ENCODE data around the gene DHH.

The DHH gene

GRCh38 chr12:49037947-49038237 lies 56.7 kb downstream of the DHH start:
- H3K27ac ChIP-seq = no peak overlapping the region
- TF ChIP-seq, protein P1, sequence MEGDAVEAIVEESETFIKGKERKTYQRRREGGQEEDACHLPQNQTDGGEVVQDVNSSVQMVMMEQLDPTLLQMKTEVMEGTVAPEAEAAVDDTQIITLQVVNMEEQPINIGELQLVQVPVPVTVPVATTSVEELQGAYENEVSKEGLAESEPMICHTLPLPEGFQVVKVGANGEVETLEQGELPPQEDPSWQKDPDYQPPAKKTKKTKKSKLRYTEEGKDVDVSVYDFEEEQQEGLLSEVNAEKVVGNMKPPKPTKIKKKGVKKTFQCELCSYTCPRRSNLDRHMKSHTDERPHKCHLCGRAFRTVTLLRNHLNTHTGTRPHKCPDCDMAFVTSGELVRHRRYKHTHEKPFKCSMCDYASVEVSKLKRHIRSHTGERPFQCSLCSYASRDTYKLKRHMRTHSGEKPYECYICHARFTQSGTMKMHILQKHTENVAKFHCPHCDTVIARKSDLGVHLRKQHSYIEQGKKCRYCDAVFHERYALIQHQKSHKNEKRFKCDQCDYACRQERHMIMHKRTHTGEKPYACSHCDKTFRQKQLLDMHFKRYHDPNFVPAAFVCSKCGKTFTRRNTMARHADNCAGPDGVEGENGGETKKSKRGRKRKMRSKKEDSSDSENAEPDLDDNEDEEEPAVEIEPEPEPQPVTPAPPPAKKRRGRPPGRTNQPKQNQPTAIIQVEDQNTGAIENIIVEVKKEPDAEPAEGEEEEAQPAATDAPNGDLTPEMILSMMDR (conservative IDR thresholded peaks at IDR 0.05) = no peak
- TF ChIP-seq ZFX (IDR thresholded peaks at IDR 0.05) = no peak

GRCh38 chr12:49037111-49037946 lies 57.3 kb downstream of the DHH start:
- TF ChIP-seq ZFX (IDR thresholded peaks at IDR 0.05) = no peak
- TF ChIP-seq, protein P1 (conservative IDR thresholded peaks at IDR 0.05) = no peak

More at GRCh38 chr12:49037111-49037946, 57.3 kb downstream of the DHH start:
- H3K27ac ChIP-seq = no peak overlapping the region
